ENCODE data around the gene XK.

GRCh38 chrX:37676811-37677210 lies 8.8 kb upstream of the XK start:
- TF ChIP-seq CTCF (conservative IDR thresholded peaks at IDR 0.05; ENCODE audit: low read length) (no peak), EZH2phosphoT487 (IDR thresholded peaks at IDR 0.05; ENCODE audit: borderline replicate concordance) (no peak)

Data from Loucy (cell line).